Neural progenitor cell (in vitro differentiated cells): Measurements from ENCODE around the gene PIK3CD. TPM values are rescaled to one million over a fixed set of nuclear protein-coding genes. Genes with fewer than 3 reads are reported as not detected.
A peak's percentile ranks its signal among the peaks of the same experiment; 100 is the strongest.

Experiments used
- DNase-seq: peaks from one replicate; pipeline ENCODE4 v3.0.0-alpha.2; 2016; ENCODE audit warnings: low spot score
- H2AFZ ChIP-seq: fragments of 200-600 bp; sonication (generic); replicated peaks from 2 replicates; pipeline ENCODE4 v1.6.1; 2016; ENCODE audit warnings: antibody characterized with exemption
- H3F3A ChIP-seq: fragments of 200-600 bp; sonication (generic); 2 replicates; pipeline ENCODE4 v1.6.1; 2016; ENCODE audit warnings: antibody characterized with exemption, low read depth
- H3K27ac ChIP-seq: fragments of 200-600 bp; sonication (generic); 2 replicates; pipeline ENCODE4 v1.5.1; 2016; ENCODE audit warnings: mild to moderate bottlenecking
- H3K27me3 ChIP-seq: fragments of 200-600 bp; sonication (generic); 2 replicates; pipeline ENCODE4 v1.6.1; 2016; ENCODE audit warnings: mild to moderate bottlenecking, moderate library complexity
- H3K36me3 ChIP-seq: fragments of 200-600 bp; sonication (generic); 2 replicates; pipeline ENCODE4 v1.5.1; 2016
- H3K4me1 ChIP-seq: fragments of 200-600 bp; sonication (generic); 2 replicates; pipeline ENCODE4 v1.6.1; 2016; ENCODE audit warnings: mixed run types
- H3K4me2 ChIP-seq: fragments of 200-600 bp; sonication (generic); 2 replicates; pipeline ENCODE4 v1.6.1; 2016
- H3K4me3 ChIP-seq: fragments of 200-600 bp; sonication (generic); 2 replicates; pipeline ENCODE4 v1.5.1; 2016
- H3K79me2 ChIP-seq: fragments of 200-600 bp; sonication (generic); 2 replicates; pipeline ENCODE4 v1.6.1; 2016; ENCODE audit warnings: low read depth
- H3K9ac ChIP-seq: fragments of 200-600 bp; sonication (generic); 2 replicates; pipeline ENCODE4 v1.6.1; 2016
- H3K9me3 ChIP-seq: fragments of 200-600 bp; sonication (generic); 2 replicates; pipeline ENCODE4 v1.5.1; 2016; ENCODE audit warnings: low read depth
- H4K20me1 ChIP-seq: fragments of 200-600 bp; sonication (generic); 2 replicates; pipeline ENCODE4 v1.6.1; 2016; ENCODE audit warnings: low read depth
- H3K27ac Mint-ChIP-seq: 3 replicates; pipeline ENCODE4 v1.8.0; 2021; ENCODE audit warnings: mixed read lengths
- H3K27me3 Mint-ChIP-seq: 2 replicates; pipeline ENCODE4 v1.8.0; 2022; ENCODE audit warnings: low read depth, mild to moderate bottlenecking, inconsistent platforms, moderate library complexity, mixed read lengths; ENCODE audit not compliant: insufficient read depth
- H3K36me3 Mint-ChIP-seq: 3 replicates; pipeline ENCODE4 v1.8.0; 2021; ENCODE audit warnings: mixed read lengths
- H3K4me1 Mint-ChIP-seq: 3 replicates; pipeline ENCODE4 v1.8.0; 2021; ENCODE audit warnings: mixed read lengths
- H3K4me3 Mint-ChIP-seq: 3 replicates; pipeline ENCODE4 v1.8.0; 2021; ENCODE audit warnings: mild to moderate bottlenecking, moderate library complexity, mixed read lengths
- H3K9me3 Mint-ChIP-seq: 3 replicates; pipeline ENCODE4 v1.8.0; 2020; ENCODE audit warnings: mixed read lengths
- EZH2 ChIP-seq: fragments of 200-600 bp; sonication (generic); IDR thresholded peaks from 2 replicates; pipeline ENCODE4 v1.6.1; 2017; ENCODE audit warnings: antibody characterized with exemption, mild to moderate bottlenecking, moderate library complexity
- EZH2phosphoT487 ChIP-seq: fragments of 200-600 bp; sonication (generic); IDR thresholded peaks from 2 replicates; pipeline ENCODE4 v1.6.1; 2017; ENCODE audit warnings: antibody characterized with exemption
- total RNA-seq: library from RNA; depleted of rRNA; stranded (reverse); fragments of >200 nt; gene quantifications from 2 replicates; pipeline ENCODE4 v1.2.3, GENCODE V29; 2015; ENCODE audit warnings: low replicate concordance
- TF ChIP-seq, protein P1 (sequence below): fragments of 200-600 bp; sonication (generic); IDR thresholded peaks from 2 replicates; pipeline ENCODE4 v1.5.1; 2017; ENCODE audit warnings: antibody characterized with exemption, mild to moderate bottlenecking

PIK3CD gene
- total RNA-seq, 1 donor from 2014 or later = 5.0 TPM

DNA sequence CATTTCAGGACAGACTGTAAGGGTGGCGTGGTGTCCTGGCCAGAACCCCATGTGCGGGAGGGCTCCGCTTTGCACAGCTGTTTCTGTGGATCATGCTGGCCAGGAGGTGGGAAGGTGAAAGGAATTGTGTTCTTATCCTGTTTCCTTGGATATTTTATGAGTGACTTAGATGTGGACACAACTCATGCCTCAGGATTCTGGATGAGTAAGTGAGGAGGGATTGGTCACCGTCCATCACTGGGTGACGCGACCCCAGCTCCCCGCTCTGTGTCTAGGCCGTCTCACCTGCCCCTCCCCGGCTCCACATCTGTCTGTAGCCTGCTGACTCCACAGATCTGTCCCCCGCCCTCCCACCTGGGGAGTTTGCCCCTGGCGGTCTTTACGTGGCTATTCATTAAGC is 48.8 kb downstream of the PIK3CD start:
- H4K20me1 ChIP-seq = no peaks in the 10 kb centered on the region
- H3K36me3 Mint-ChIP-seq = no peaks in the 10 kb centered on the region
- peak overlapping the region; percentile 49 for H3K27ac Mint-ChIP-seq
- H3K27ac ChIP-seq = no peak overlapping the region
- no peak overlapping the region for H3K4me3 Mint-ChIP-seq
- no peaks in the 10 kb centered on the region for H3K4me1 ChIP-seq
- H3K9me3 Mint-ChIP-seq = peaks cover 6% of the 10 kb centered on the region
- no peak overlapping the region for H3K4me2 ChIP-seq
- H3K4me1 Mint-ChIP-seq = peaks cover 13% of the 10 kb centered on the region
- TF ChIP-seq, protein P1, sequence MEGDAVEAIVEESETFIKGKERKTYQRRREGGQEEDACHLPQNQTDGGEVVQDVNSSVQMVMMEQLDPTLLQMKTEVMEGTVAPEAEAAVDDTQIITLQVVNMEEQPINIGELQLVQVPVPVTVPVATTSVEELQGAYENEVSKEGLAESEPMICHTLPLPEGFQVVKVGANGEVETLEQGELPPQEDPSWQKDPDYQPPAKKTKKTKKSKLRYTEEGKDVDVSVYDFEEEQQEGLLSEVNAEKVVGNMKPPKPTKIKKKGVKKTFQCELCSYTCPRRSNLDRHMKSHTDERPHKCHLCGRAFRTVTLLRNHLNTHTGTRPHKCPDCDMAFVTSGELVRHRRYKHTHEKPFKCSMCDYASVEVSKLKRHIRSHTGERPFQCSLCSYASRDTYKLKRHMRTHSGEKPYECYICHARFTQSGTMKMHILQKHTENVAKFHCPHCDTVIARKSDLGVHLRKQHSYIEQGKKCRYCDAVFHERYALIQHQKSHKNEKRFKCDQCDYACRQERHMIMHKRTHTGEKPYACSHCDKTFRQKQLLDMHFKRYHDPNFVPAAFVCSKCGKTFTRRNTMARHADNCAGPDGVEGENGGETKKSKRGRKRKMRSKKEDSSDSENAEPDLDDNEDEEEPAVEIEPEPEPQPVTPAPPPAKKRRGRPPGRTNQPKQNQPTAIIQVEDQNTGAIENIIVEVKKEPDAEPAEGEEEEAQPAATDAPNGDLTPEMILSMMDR = no peak
- TF ChIP-seq EZH2 = no peak
- no peak for TF ChIP-seq EZH2phosphoT487
- H3K79me2 ChIP-seq = no peaks in the 10 kb centered on the region
- H3K4me3 ChIP-seq = no peak overlapping the region
- H3K9me3 ChIP-seq = no peaks in the 10 kb centered on the region
- H3F3A ChIP-seq = no peaks in the 10 kb centered on the region
- H2AFZ ChIP-seq = no peak overlapping the region
- H3K9ac ChIP-seq = no peak overlapping the region
- no peaks in the 10 kb centered on the region for H3K27me3 ChIP-seq
- no peaks in the 10 kb centered on the region for H3K36me3 ChIP-seq
- no peak for DNase-seq
- peaks cover 2% of the 10 kb centered on the region for H3K27me3 Mint-ChIP-seq

DNA sequence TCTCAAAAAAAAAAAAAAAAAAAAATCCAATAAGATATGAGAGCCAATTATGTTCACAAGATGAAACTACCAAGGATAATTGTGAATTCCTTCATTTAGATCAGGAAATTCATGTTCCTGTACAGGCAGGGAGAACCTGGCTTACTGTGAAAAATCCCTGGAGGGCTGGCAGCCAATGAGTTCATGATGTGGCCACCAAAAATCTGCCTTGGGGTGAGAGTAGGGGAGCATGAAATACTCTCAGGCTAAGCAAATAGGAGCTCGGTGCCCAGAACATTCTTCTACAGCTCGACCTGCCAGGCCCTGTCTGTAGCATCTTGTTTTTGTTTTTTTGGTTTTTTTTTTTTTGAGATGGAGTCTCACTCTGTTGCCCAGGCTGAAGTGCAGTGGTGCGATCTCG is 50.1 kb downstream of the PIK3CD start:
- Histone ChIP-seq H4K20me1 (no peaks in the 10 kb centered on the region), H3K4me3 (no peak overlapping the region), H2AFZ (no peak overlapping the region), H3K27me3 (no peaks in the 10 kb centered on the region), H3F3A (no peaks in the 10 kb centered on the region), H3K4me1 (no peaks in the 10 kb centered on the region), H3K79me2 (no peaks in the 10 kb centered on the region), H3K9ac (no peak overlapping the region), H3K36me3 (no peaks in the 10 kb centered on the region), H3K9me3 (no peaks in the 10 kb centered on the region), H3K4me2 (no peak overlapping the region), H3K27ac (no peak overlapping the region)
- TF ChIP-seq EZH2phosphoT487 = no peak
- TF ChIP-seq EZH2 = no peak
- TF ChIP-seq, protein P1 = no peak
- Mint-ChIP-seq H3K27ac (no peak overlapping the region), H3K9me3 (peaks cover 6% of the 10 kb centered on the region), H3K27me3 (peaks cover 5% of the 10 kb centered on the region), H3K4me1 (peaks cover 13% of the 10 kb centered on the region), H3K36me3 (no peaks in the 10 kb centered on the region), H3K4me3 (no peak overlapping the region)
- DNase-seq = no peak

DNA sequence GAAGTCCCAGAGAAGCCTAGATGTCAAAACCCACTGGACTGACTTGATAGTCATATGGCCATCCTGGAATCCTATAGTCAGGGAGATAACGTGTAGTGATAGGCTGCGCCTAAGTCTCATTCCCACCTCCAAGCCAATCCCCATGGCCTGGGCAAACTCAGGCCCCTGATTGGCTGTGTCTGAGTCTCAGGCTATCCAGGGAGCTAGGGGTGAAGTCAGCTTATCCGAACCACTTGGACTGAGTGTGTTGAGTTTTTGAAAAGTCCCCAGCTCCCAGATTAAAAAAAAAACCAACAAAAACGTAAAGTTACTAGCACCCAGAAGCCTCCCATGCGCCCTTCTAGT is 51.6 kb downstream of the PIK3CD start:
- no peak overlapping the region for H3K4me3 ChIP-seq
- H3K27me3 ChIP-seq = no peaks in the 10 kb centered on the region
- no peak overlapping the region for H3K4me2 ChIP-seq
- no peak overlapping the region for H3K4me3 Mint-ChIP-seq
- no peaks in the 10 kb centered on the region for H3K79me2 ChIP-seq
- H3K4me1 ChIP-seq = no peaks in the 10 kb centered on the region
- TF ChIP-seq EZH2phosphoT487 = no peak
- TF ChIP-seq, protein P1 = no peak
- TF ChIP-seq EZH2 = no peak
- H3K36me3 Mint-ChIP-seq = no peaks in the 10 kb centered on the region
- H3K9me3 Mint-ChIP-seq = peaks cover 6% of the 10 kb centered on the region
- H4K20me1 ChIP-seq = no peaks in the 10 kb centered on the region
- H3K9ac ChIP-seq = no peak overlapping the region
- no peak for DNase-seq
- no peaks in the 10 kb centered on the region for H3K36me3 ChIP-seq
- peaks cover 13% of the 10 kb centered on the region for H3K4me1 Mint-ChIP-seq
- H3K27ac ChIP-seq = no peak overlapping the region
- no peak overlapping the region for H3K27ac Mint-ChIP-seq
- H3F3A ChIP-seq = no peaks in the 10 kb centered on the region
- H3K27me3 Mint-ChIP-seq = peaks cover 8% of the 10 kb centered on the region
- no peak overlapping the region for H2AFZ ChIP-seq
- no peaks in the 10 kb centered on the region for H3K9me3 ChIP-seq
